HG02840 (cell line): ENCODE measurements around the gene SPEF1.

Experiments used
- ATAC-seq: cut with Tn5 transposase; IDR thresholded peaks from one replicate; pipeline ENCODE4 v1.9.1; 2021; ENCODE audit warnings: mild to moderate bottlenecking, moderate library complexity, moderate number of reproducible peaks; ENCODE audit not compliant: unreplicated experiment, low FRiP score

The SPEF1 gene

GRCh38 chr20:3767427-3768341 is 13.6 kb downstream of the SPEF1 start, which contains the start of gene ADISSP:
ADISSP (minus strand) TSS chr20:3767753; CDS start chr20:3760100, 7,653 bp downstream.
- ATAC-seq, result peak; percentile 95

GRCh38 chr20:3767110-3767426 is 14.2 kb downstream of the SPEF1 start:
- ATAC-seq, result no peak

DNA sequence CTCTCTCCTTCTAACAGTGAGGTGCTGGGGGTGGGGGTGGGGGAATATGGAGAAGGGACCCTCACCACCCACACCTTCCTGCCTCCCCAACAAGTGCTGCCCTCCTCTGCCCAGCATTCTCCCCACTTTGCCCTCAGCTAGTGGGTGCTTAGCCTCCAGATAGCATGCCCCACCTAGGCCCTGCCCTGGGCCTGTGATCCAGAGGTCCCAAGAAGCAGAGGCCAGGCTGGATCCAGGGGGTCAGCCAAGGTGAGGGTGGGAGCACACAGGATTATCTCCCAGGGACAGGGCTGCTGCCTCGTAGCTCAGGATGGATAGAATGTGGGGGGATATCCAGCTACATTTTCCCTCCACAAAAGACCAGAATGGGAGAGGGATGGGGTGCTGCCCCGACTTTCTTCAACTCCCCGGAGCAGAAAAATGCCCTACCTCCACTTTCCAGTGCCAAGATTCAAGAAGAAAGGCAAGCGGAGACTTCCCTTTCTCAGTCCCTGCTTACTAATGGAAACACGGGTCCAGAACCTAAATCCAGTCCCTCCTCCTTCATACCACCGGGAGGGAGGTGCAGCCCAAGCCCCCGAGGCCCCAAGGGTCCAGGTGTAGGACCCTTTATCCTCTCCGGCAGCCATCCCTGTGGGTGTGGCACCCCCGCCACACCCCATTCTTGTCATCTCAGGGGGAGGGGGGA is 14.7 kb downstream of the SPEF1 start:
- no peak for ATAC-seq

DNA sequence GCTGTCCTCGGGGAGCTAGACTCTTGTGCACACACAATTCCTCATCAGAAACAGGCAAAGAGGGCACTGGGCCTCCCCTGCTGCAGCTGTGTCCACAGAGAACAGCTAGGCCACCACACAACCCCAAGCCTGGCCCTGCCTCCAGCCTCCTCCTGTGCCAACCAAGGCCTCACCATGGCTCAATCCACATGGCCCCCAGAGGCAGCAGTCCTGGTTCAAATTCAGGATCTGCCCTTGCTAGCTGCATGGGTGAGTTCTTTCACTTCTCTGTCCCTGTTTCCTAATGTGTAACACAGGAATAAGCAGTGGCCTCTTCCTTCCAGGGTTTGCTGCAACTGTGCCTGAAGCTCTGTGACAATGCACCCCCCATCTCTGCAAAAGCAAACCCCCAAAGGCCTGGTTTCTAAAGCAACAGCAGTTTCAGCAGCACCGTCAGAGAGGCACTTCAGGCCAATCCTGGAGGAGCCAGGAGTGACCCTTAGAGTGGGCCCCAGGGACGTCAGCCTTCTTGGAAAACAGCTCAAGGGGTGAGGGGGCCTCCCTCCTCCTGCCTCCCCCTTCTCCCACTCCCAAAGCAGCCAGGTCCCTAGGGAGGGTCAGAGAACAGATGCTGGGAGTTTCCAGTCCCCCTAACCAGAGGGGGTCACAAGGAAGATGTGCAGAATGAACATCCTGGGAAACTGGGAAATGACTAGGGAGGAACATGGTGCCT is 15.9 kb downstream of the SPEF1 start:
- no peak for ATAC-seq

GRCh38 chr20:3764659-3765058 is 16.6 kb downstream of the SPEF1 start:
- no peak for ATAC-seq

DNA sequence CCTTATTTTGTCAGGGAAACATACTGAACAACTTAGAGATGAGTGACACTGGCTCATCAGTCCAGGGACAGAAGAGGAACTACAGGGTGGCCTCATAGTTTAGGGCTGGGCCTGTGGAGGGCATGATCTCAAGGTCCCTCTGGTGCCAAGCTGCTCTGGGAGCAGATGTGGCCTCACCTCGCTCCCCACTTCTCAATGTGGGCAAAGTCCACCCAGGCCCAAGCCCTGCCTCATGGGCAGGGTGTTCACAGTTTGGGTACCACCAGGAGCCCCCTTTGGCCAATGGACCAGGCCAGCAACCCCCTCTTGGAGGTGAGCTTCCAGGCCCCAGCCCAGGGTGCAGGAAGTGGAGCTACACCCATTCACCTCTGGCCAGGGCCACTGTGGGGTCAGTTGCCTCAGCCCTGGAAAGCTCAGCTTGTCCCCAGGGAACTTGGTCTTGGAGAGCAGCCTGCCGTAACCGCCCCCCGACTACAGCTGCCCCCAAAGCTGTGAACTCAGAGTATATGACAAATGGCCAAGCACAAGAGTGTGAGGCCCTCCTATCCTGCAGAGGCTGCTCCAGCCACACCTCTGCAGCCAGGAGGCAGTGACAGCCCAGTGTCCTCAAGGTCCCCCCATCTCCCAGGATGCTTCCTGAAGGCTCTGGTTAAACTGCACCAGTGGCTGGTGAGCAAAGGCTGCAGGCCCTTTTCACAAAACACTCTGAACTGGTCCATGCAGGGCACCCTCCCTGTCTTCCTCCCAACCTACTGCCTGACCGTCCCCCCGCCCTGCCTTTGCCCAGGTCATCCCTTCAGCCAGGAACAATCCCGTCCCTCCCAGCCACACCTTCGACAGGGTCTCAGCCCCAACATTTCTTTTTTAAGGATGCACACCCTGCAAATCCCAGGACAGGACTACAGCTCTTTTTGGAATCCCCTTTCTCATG is 17.3 kb downstream of the SPEF1 start:
- no peak for ATAC-seq

GRCh38 chr20:3760655-3761348 is 20.4 kb downstream of the SPEF1 start:
- no peak for ATAC-seq

GRCh38 chr20:3759884-3760283 is 21.4 kb downstream of the SPEF1 start:
- ATAC-seq, result no peak

DNA sequence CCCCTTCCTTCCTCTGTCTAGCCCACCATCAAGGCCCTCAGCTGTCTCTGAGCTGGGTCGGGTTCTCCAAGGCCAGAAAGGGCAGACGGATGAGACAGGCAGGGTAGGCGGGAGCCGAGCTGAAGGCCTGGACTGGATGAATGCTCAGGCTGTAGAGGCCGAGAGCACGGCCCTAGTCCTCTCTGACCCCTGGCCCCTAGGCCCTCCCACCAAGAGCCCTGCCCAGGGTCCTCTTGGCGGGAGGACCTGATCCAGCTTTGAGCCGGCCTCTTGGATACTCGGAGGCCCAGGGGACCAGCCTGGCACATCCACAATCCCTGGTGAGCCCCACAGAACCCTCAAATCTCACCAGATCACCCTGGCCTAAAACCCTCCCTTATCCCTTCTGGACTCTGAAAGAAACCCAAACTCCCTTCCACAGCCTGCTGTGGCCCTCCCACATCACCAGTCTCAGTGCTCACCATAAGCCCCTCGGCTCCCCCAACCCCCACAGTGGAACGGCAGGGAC is 21.9 kb downstream of the SPEF1 start:
- ATAC-seq, result no peak

- no peak for ATAC-seq
These were observed 22.7 kb downstream of the SPEF1 start for GRCh38 chr20:3758566-3758965.

- ATAC-seq, result no peak
These were observed 24.0 kb downstream of the SPEF1 start for GRCh38 chr20:3757268-3757667.

- ATAC-seq, result no peak
These were observed 25.3 kb downstream of the SPEF1 start for GRCh38 chr20:3755814-3756480.

DNA sequence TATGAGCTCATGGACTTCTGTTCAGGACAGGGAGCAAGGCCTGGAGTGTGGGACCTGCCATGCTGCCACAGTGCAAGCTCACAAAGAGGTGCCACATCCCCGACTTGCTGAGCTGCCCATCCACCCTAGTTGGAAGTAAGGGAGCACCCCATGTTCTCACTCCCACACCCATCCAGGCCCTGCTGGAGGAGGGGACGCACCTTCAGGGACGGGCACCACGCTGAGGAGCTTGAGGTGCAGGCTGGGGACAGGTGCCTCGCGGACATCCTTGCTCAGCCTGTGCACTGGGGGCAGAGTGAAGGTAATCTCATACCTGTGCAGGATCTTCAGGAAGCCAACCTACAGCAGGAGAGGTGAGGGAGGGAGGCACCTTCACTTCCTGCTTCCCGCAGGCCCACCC is 26.0 kb downstream of the SPEF1 start:
- no peak for ATAC-seq

DNA sequence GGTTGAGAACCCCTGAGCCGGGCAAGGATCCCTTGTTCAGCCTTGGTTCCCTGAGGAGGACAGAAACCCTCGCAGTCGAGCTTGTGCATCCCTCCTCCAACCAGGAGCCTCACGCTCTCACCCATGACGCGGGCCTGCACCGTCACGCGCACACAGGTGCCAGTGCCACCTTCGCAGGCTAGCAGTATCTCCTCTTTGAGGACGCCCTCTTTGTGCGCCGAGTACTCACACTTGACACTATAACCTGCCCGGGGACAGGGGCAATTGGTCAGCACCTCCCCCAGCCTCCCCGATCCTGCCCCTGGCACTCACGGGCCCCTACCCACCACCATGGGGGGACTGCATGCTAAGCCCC is 27.0 kb downstream of the SPEF1 start:
- ATAC-seq, result no peak

DNA sequence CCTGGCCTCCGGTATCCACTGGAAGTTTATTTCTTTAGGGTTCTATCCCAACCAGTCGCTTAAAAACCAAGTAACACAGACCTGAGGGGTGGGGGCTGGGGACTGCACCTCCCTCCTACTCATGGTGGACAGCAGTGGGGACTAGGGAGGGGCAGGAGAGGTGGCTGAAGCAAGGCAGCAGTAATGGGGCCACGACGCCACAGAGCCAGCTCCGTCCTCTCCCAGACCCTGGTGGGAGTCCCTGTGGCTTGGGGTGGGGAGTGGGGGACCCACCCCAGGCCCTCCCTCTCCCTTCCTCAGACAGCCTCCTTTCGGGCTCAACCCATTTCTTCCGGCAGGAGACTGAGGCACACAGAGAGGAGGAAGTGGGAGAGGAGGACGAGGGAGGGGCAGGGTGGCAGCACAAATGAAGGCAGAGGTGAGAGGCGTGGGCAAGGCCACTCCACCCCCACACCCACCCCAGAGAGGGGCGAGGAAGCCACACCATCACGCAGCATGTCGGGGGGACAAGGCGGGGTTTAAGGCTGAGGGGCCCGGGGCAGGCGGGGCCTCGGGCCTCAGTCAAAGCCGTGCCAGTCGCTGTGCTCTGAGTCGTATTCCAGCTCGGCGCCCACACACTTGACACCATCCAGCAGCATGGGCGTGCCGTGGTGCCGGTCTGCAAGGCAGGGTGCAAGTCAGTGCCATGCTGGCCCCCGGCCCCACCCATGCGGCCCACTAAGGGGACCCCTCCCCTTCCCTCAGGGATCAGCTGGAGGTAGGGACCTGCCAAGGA is 27.6 kb downstream of the SPEF1 start:
- no peak for ATAC-seq

DNA sequence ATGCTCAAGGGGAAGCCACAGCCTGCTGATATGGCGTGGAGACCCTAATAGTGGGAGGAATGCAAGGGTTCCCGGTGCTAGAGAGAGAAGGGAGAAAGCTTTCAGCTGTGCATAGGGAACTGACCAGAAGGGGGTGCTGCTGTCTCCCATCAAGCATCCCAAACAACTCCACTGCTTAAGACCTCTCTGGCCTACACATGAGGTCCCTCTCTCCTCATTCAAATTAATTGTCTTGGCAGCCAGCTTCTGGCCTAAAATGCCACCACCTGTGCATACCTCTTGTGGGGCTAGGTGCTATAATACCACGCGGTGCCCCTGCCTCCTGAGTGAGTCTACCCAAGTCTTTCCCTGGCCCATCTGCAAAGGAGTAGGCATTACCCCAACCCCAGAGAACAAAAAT is 28.1 kb downstream of the SPEF1 start:
- ATAC-seq, result no peak

- no peak for ATAC-seq
These were observed 28.9 kb downstream of the SPEF1 start for GRCh38 chr20:3752386-3752759.

GRCh38 chr20:3751675-3752385 is 29.4 kb downstream of the SPEF1 start:
- no peak for ATAC-seq
